Hepatocyte (in vitro differentiated cells): ENCODE data around the gene SLC29A3. TPM values are rescaled to one million over a fixed set of nuclear protein-coding genes. Genes with fewer than 3 reads are reported as not detected.

Experiments used
- DNase-seq: peaks from one replicate; pipeline ENCODE4 v3.0.0-alpha.2; 2016; ENCODE audit warnings: low spot score
- H2AFZ ChIP-seq: fragments of 200-600 bp; sonication (generic); 2 replicates; pipeline ENCODE4 v1.6.0; 2016; ENCODE audit warnings: antibody characterized with exemption, mild to moderate bottlenecking
- H3K27ac ChIP-seq: fragments of 200-600 bp; sonication (generic); 2 replicates; pipeline ENCODE4 v1.5.1; 2016; ENCODE audit warnings: mild to moderate bottlenecking
- H3K27me3 ChIP-seq: fragments of 200-600 bp; sonication (generic); 2 replicates; pipeline ENCODE4 v1.6.1; 2016
- H3K36me3 ChIP-seq: fragments of 200-600 bp; sonication (generic); replicated peaks from 2 replicates; pipeline ENCODE4 v1.5.1; 2016; ENCODE audit warnings: low read depth; ENCODE audit not compliant: insufficient read depth
- H3K4me1 ChIP-seq: fragments of 200-600 bp; sonication (generic); 2 replicates; pipeline ENCODE4 v1.5.1; 2016; ENCODE audit warnings: mild to moderate bottlenecking, moderate library complexity; ENCODE audit not compliant: insufficient read depth
- H3K4me2 ChIP-seq: fragments of 200-600 bp; sonication (generic); 2 replicates; pipeline ENCODE4 v1.6.0; 2016
- H3K4me3 ChIP-seq: fragments of 200-600 bp; sonication (generic); 2 replicates; pipeline ENCODE4 v1.5.1; 2016; ENCODE audit warnings: mild to moderate bottlenecking
- H3K79me2 ChIP-seq: fragments of 200-600 bp; sonication (generic); 2 replicates; pipeline ENCODE4 v1.6.0; 2017; ENCODE audit warnings: mild to moderate bottlenecking
- H3K9me2 ChIP-seq: fragments of 200-600 bp; sonication (generic); replicated peaks from 2 replicates; pipeline ENCODE4 v1.6.0; 2017; ENCODE audit warnings: mild to moderate bottlenecking; ENCODE audit not compliant: insufficient read depth
- H3K9me3 ChIP-seq: fragments of 200-600 bp; sonication (generic); 2 replicates; pipeline ENCODE4 v1.5.1; 2016; ENCODE audit warnings: low read depth, mild to moderate bottlenecking
- H4K20me1 ChIP-seq: fragments of 200-600 bp; sonication (generic); 2 replicates; pipeline ENCODE4 v1.6.0; 2016; ENCODE audit warnings: mild to moderate bottlenecking; ENCODE audit not compliant: insufficient read depth, poor library complexity, severe bottlenecking
- EZH2 ChIP-seq: fragments of 200-600 bp; sonication (generic); IDR thresholded peaks from 2 replicates; pipeline ENCODE4 v1.6.1; 2016; ENCODE audit warnings: antibody characterized with exemption, mild to moderate bottlenecking, borderline replicate concordance
- EZH2phosphoT487 ChIP-seq: fragments of 200-600 bp; sonication (generic); IDR thresholded peaks from one replicate; pipeline ENCODE4 v1.6.1; 2018; ENCODE audit warnings: antibody characterized with exemption, mild to moderate bottlenecking, low read depth, moderate library complexity; ENCODE audit not compliant: unreplicated experiment, severe bottlenecking
- WGBS: methylation state at CpG from one replicate; pipeline ENCODE4 v1.1.6; 2016; ENCODE audit warnings: low lambda C conversion rate; ENCODE audit errors: missing lambda C conversion rate; 5-methylcytosine and 5-hydroxymethylcytosine counted together
- polyA plus RNA-seq: library from polyadenylated mRNA; unstranded; fragments of >200 nt; fragmentation: Nextera tagmentation; extraction: Ambion mirVana; gene quantifications from 2 replicates; pipeline ENCODE4 v1.2.1, GENCODE V29; 2016
- total RNA-seq: library from RNA; depleted of rRNA; stranded (reverse); fragments of >200 nt; gene quantifications from 2 replicates; pipeline ENCODE4 v1.2.3, GENCODE V29; 2014
- TF ChIP-seq, protein P1 (sequence below): fragments of 200-600 bp; sonication (generic); IDR thresholded peaks from 2 replicates; pipeline ENCODE4 v1.5.1; 2016; ENCODE audit warnings: antibody characterized with exemption, mild to moderate bottlenecking; ENCODE audit not compliant: poor library complexity

The SLC29A3 gene
- total and polyA plus RNA-seq, 2 experiments from 2014 or later = 8.4 to 12.0 TPM

- Histone ChIP-seq H3K9me2 (no peaks in the 10 kb centered on the region), H3K27ac (peak overlapping the region; percentile 93), H3K27me3 (no peaks in the 10 kb centered on the region), H2AFZ (no peak overlapping the region), H3K4me2 (no peak overlapping the region), H4K20me1 (no peaks in the 10 kb centered on the region), H3K79me2 (no peaks in the 10 kb centered on the region), H3K4me3 (no peak overlapping the region), H3K4me1 (peaks cover 80% of the 10 kb centered on the region), H3K36me3 (no peaks in the 10 kb centered on the region), H3K9me3 (no peaks in the 10 kb centered on the region)
- peak; percentile 66 for DNase-seq
- WGBS = 40% methylated on average over 5 of the region's 5 CpGs
- TF ChIP-seq, protein P1, sequence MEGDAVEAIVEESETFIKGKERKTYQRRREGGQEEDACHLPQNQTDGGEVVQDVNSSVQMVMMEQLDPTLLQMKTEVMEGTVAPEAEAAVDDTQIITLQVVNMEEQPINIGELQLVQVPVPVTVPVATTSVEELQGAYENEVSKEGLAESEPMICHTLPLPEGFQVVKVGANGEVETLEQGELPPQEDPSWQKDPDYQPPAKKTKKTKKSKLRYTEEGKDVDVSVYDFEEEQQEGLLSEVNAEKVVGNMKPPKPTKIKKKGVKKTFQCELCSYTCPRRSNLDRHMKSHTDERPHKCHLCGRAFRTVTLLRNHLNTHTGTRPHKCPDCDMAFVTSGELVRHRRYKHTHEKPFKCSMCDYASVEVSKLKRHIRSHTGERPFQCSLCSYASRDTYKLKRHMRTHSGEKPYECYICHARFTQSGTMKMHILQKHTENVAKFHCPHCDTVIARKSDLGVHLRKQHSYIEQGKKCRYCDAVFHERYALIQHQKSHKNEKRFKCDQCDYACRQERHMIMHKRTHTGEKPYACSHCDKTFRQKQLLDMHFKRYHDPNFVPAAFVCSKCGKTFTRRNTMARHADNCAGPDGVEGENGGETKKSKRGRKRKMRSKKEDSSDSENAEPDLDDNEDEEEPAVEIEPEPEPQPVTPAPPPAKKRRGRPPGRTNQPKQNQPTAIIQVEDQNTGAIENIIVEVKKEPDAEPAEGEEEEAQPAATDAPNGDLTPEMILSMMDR = no peak
- no peak for TF ChIP-seq EZH2phosphoT487
- TF ChIP-seq EZH2 = no peak
Measured at GRCh38 chr10:71343392-71343773, 24.3 kb downstream of the SLC29A3 start.

DNA sequence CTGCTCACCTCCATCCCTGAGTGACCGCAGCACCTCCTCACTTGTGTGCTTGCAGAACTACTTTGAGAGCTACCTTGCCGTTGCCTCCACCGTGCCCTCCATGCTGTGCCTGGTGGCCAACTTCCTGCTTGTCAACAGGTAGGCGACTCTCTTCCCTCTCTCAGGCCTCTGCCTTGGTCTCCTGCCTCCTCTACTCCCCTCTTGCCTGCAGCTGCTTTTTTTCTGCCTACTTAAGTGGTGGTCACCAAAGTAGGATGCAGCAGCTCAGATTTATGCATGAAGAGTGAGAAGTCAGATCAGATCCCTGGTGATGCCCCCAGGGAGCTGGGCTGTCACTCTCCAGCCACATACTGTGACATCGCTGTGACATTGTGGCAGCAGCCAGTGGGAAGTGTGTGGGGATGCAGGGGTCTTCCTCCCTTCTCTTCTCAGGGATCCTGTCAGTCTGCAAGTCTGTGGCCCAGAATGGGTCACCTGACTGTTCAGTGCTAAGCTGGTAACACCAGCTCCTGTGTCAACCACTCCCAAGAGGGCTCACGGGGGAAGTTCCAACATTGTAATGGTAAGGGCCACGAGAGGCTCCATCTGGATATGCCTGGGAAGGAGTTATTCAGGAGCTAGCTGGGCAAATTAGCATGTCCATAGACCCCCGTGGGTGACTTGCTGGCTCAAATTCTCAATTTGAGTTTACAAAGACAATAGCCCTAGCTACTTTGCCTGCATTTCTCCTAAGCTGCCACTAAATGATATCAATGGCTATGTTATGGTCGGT, 25.3 kb downstream of the SLC29A3 start:
- Histone ChIP-seq H3K9me3 (no peaks in the 10 kb centered on the region), H3K79me2 (no peaks in the 10 kb centered on the region), H3K4me1 (peaks cover 75% of the 10 kb centered on the region), H3K27ac (peak overlapping the region; percentile 93), H3K36me3 (no peaks in the 10 kb centered on the region), H4K20me1 (no peaks in the 10 kb centered on the region), H3K27me3 (no peaks in the 10 kb centered on the region), H3K4me3 (no peak overlapping the region), H3K4me2 (peak overlapping the region; percentile 45), H3K9me2 (no peaks in the 10 kb centered on the region), H2AFZ (no peak overlapping the region)
- WGBS = 77% methylated on average over 9 of the region's 9 CpGs
- DNase-seq = no peak
- TF ChIP-seq EZH2phosphoT487 = no peak
- TF ChIP-seq, protein P1 = no peak
- TF ChIP-seq EZH2 = no peak

- Histone ChIP-seq H3K4me1 (peaks cover 68% of the 10 kb centered on the region), H3K9me3 (no peaks in the 10 kb centered on the region), H3K79me2 (no peaks in the 10 kb centered on the region), H4K20me1 (no peaks in the 10 kb centered on the region), H2AFZ (no peak overlapping the region), H3K27ac (peak overlapping the region; percentile 93), H3K9me2 (no peaks in the 10 kb centered on the region), H3K27me3 (no peaks in the 10 kb centered on the region), H3K4me3 (no peak overlapping the region), H3K36me3 (no peaks in the 10 kb centered on the region), H3K4me2 (no peak overlapping the region)
- WGBS = 68% methylated on average over 3 of the region's 3 CpGs
- TF ChIP-seq, protein P1 = no peak
- TF ChIP-seq EZH2phosphoT487 (no peak), EZH2 (no peak)
- no peak for DNase-seq
Measured at GRCh38 chr10:71344993-71345480, 26.0 kb downstream of the SLC29A3 start.
